Osteocyte (in vitro differentiated cells): ENCODE measurements around the gene MRPL50. TPM values are rescaled to one million over a fixed set of nuclear protein-coding genes. Genes with fewer than 3 reads are reported as not detected.
A peak's percentile ranks its signal among the peaks of the same experiment; 100 is the strongest.

ENCODE experiments used
- DNase-seq: peaks from one replicate; pipeline ENCODE4 v3.0.0; 2021; ENCODE audit warnings: mixed read lengths; ENCODE audit not compliant: unreplicated experiment; ENCODE audit errors: extremely low spot score
- H3K27ac Mint-ChIP-seq: one replicate; pipeline ENCODE4 v1.8.0; 2021; ENCODE audit warnings: mild to moderate bottlenecking, mixed read lengths; ENCODE audit not compliant: unreplicated experiment
- H3K27me3 Mint-ChIP-seq: one replicate; pipeline ENCODE4 v1.8.0; 2021; ENCODE audit warnings: mixed read lengths; ENCODE audit not compliant: unreplicated experiment
- H3K36me3 Mint-ChIP-seq: one replicate; pipeline ENCODE4 v1.8.0; 2021; ENCODE audit warnings: mixed read lengths; ENCODE audit not compliant: unreplicated experiment
- H3K4me1 Mint-ChIP-seq: one replicate; pipeline ENCODE4 v1.8.0; 2021; ENCODE audit warnings: mixed read lengths; ENCODE audit not compliant: unreplicated experiment
- H3K4me3 Mint-ChIP-seq: one replicate; pipeline ENCODE4 v1.8.0; 2021; ENCODE audit warnings: mild to moderate bottlenecking, moderate library complexity, mixed read lengths; ENCODE audit not compliant: unreplicated experiment
- H3K9me3 Mint-ChIP-seq: one replicate; pipeline ENCODE4 v1.8.0; 2021; ENCODE audit warnings: mixed read lengths; ENCODE audit not compliant: unreplicated experiment
- long read RNA-seq: library from polyadenylated mRNA; unstranded; transcript quantifications from one replicate; pipeline ENCODE4 v2.0.0, GENCODE V29; 2021
- total RNA-seq: library from RNA; stranded (reverse); gene quantifications from 2 replicates; pipeline ENCODE4 v1.2.1, GENCODE V29; 2021
- TF ChIP-seq, protein P1 (sequence below): fragments of 200-600 bp; sonication (generic); IDR thresholded peaks from 2 replicates; pipeline ENCODE4 v1.5.0; 2021; ENCODE audit warnings: antibody characterized with exemption, mild to moderate bottlenecking, moderate library complexity

MRPL50 gene
- 6.6 and 7.4 TPM in 2 replicates for total RNA-seq
- long read RNA-seq, transcript MRPL50-201 (2 exons, 3,332 nt) = major isoform, 70 of 73 reads
- long read RNA-seq, partial matches to known transcripts = 1 of 73 reads
- long read RNA-seq, other reads (novel, unspliced or antisense) = 2 of 73 reads

GRCh38 chr9:101398068-101398929 lies at the start of gene MRPL50, which contains the start of gene ZNF189:
MRPL50 (minus strand) TSS chr9:101398618; CDS start chr9:101398592, 26 bp downstream.
ZNF189 (plus strand) TSS chr9:101398851; CDS start chr9:101399157, 306 bp downstream.
- H3K27ac Mint-ChIP-seq = peak within 1 kb of the TSS; percentile 99
- DNase-seq = peak; percentile 98
- TF ChIP-seq, protein P1, sequence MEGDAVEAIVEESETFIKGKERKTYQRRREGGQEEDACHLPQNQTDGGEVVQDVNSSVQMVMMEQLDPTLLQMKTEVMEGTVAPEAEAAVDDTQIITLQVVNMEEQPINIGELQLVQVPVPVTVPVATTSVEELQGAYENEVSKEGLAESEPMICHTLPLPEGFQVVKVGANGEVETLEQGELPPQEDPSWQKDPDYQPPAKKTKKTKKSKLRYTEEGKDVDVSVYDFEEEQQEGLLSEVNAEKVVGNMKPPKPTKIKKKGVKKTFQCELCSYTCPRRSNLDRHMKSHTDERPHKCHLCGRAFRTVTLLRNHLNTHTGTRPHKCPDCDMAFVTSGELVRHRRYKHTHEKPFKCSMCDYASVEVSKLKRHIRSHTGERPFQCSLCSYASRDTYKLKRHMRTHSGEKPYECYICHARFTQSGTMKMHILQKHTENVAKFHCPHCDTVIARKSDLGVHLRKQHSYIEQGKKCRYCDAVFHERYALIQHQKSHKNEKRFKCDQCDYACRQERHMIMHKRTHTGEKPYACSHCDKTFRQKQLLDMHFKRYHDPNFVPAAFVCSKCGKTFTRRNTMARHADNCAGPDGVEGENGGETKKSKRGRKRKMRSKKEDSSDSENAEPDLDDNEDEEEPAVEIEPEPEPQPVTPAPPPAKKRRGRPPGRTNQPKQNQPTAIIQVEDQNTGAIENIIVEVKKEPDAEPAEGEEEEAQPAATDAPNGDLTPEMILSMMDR = no peak
- H3K27me3 Mint-ChIP-seq = no peaks in the 10 kb centered on the region
- H3K4me1 Mint-ChIP-seq = peaks cover 40% of the 10 kb centered on the region
- peaks cover 28% of the 10 kb centered on the region for H3K9me3 Mint-ChIP-seq
- peaks cover 43% of the 10 kb centered on the region for H3K36me3 Mint-ChIP-seq
- H3K4me3 Mint-ChIP-seq = peak within 1 kb of the TSS; percentile 99

DNA sequence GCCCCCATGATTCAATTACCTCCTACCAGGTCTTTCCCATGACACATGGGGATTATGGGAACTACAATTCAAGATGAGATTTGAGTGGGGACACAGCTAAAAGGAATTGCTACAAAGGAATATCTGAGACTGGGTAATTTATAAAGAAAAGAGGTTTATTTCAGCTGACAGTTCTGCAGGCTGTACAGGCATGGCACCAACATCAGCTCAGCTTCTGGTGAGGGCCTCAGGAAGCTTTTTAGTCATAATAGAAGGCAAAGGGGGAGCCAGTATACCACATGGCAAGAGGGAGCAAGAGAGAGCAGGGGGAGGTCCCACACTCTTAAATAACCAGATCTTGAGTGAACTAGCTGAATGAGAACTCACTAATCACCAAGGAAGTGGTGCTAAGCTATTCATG lies 48.3 kb upstream of the MRPL50 start:
- Mint-ChIP-seq H3K27ac (no peak overlapping the region), H3K4me1 (peaks cover 17% of the 10 kb centered on the region), H3K27me3 (peaks cover 42% of the 10 kb centered on the region), H3K4me3 (no peak overlapping the region), H3K36me3 (no peaks in the 10 kb centered on the region), H3K9me3 (no peaks in the 10 kb centered on the region)
- no peak for DNase-seq
- TF ChIP-seq, protein P1 = no peak

- Mint-ChIP-seq H3K4me1 (peaks cover 11% of the 10 kb centered on the region), H3K4me3 (no peak overlapping the region), H3K27ac (no peak overlapping the region), H3K9me3 (no peaks in the 10 kb centered on the region), H3K36me3 (no peaks in the 10 kb centered on the region), H3K27me3 (peaks cover 43% of the 10 kb centered on the region)
- DNase-seq = no peak
- TF ChIP-seq, protein P1 = no peak
Measured at GRCh38 chr9:101445353-101446029, 47.1 kb upstream of the MRPL50 start.

- H3K4me3 Mint-ChIP-seq = no peak overlapping the region
- no peaks in the 10 kb centered on the region for H3K9me3 Mint-ChIP-seq
- no peaks in the 10 kb centered on the region for H3K4me1 Mint-ChIP-seq
Measured at GRCh38 chr9:101443364-101443771, 45.0 kb upstream of the MRPL50 start.

More at GRCh38 chr9:101443364-101443771, 45.0 kb upstream of the MRPL50 start:
- Mint-ChIP-seq H3K27me3 (peaks cover 54% of the 10 kb centered on the region), H3K27ac (no peak overlapping the region), H3K36me3 (no peaks in the 10 kb centered on the region)
- TF ChIP-seq, protein P1 = no peak
- no peak for DNase-seq
